Activated T-cell treated with anti-CD3 and anti-CD28 coated beads for 48 hours (primary cell): Measurements from ENCODE around the gene PALMD.

Experiments
- DNase-seq: peaks from one replicate; pipeline ENCODE4 v3.0.0-alpha.2; 2020; ENCODE audit warnings: low read depth

The PALMD gene

GRCh38 chr1:99635664-99636063, 10.2 kb upstream of the PALMD start:
- DNase-seq: no peak

GRCh38 chr1:99636647-99637175, 9.2 kb upstream of the PALMD start:
- no peak for DNase-seq

GRCh38 chr1:99638853-99639252, 7.1 kb upstream of the PALMD start:
- DNase-seq: no peak

DNA sequence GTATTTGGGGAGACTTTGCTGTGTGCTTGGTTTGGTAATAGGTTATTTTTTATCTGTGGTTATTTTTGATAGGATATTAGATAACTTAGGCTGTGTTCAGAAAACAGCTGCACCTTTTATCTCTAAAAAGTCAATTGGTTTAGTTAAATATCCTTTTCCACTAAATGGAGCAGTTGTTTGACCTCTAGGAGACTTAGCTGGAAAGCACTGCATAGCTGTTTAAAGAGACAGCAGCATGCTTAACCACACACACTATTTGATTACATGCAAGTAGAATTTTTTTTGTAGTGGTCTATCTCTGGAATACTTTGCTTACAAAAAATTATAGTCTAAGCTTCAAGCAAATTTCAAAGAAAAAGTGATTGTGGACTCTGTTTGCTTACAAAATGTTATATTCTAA, 6.5 kb upstream of the PALMD start:
- no peak for DNase-seq

DNA sequence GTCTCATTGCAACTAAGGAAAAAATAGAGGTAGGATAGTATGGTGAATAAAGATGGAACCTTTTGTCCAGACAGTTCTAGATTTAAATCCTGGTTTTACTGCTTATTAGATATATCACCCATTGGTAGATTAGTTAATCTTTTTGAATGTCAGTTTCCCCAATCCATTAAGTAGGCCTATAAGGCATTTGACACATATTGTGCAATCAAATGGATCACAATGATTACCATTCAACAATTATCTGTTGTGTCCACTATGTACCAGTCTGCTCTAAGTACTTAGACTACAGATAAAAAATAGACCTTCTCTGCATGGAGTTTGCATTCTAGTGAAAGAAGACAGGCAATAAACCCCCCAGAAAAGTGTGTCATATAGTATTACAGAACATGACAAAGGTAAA, 6.0 kb upstream of the PALMD start:
- DNase-seq: no peak

DNA sequence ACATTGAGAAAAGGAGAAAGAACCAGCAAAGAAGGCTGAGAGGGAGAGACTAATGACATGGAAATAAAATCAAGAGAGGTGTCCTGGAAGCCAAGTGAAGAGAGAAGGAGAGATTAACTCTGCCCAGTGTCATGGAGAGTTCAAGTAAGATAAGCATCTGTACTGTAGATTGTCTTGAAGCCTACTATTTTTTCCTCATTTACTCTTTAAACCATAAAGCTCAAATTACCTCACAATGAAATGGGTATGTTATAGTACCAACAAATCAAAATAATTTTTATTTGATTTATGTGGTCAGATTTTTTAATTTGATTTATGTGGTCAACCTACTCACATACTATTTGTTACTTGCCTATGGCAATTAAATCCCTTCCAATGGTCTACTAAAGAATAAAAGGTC, 5.2 kb upstream of the PALMD start:
- no peak for DNase-seq

GRCh38 chr1:99641558-99641957, 4.4 kb upstream of the PALMD start:
- no peak for DNase-seq

DNA sequence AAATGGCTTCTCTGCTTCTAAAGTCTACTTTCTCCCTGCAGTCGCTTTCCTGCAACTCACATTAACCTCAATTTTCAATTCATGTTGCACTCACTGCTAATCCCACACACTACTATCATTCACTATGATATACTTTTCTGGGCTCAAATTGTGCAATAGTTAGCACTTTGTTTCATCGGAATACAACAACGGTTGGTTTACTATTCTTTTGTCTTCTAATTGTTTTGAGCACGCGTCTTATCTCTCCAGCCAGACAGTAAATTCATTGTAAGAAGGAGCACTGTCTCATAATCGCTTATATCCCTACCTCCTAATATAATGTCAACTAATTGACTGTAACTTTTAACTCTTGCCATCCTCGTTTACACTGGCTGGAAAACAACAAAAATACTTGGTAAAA, 3.9 kb upstream of the PALMD start:
- no peak for DNase-seq

DNA sequence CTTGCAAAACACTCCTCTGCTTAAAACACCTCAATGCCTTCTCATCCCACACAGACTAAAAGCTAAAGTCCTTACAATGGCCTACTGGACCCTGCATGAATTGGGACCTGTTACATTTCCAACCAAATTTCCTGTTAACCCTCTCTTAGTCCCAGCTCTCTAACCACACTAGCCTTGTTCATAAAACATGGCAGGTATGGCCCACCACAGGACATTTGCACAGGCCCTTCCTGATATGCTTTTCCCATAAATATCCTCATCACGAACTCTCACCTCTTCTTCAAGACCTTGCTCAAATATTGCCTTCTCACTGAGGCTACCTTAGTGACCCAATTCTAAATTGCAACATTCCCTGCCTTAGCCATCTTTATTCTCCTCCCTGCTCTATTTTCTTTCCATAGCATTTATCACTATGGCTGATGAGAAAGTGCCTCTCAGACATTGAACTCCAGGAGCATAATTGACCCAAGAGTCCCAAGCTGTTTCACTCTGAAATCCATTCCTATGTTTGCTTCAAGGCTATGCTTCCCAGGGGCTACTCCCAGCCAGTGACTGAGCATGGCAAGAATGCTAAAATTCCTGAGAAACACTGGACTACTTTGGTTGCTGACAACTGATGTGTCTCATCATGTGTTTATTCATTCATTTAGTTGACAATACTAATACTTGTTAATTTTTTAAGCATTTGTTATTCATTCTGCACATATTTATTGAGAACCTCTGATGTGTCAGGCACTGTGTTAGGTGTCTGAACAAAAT, 2.7 kb upstream of the PALMD start:
- no peak for DNase-seq

DNA sequence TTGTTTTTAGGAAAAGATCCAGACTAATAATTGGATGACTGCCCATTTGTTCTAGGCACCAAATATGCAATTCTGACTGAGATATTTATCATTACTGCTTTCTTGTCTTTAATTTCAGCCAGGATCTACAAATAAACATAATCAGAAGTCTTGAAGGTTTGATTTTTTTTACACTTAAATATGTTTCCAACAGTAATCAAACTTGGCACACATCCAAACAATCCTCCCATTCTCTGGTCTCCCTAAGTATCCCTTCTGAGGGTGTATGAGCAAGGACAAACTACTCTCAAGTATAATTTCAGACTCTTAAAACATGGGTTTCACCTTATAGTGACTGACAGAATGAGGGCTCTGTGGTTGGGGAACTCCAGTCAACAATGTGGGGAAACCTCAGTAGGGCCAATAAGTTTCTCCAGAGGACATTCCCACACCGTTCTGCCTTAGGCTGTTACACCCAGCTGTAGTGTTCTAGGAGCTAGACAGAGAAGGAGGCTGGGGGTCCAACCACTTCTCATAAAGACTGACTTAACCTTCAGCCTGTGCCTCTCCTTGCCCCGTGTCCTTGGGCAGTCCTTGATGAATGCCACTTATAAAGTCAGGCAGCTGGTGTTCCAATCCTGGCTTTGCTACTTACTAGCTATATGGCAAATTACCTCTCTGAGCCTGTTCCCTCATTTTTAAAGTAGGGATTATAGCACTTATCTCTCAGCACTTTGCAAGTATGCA, 1.5 kb upstream of the PALMD start:
- no peak for DNase-seq

DNA sequence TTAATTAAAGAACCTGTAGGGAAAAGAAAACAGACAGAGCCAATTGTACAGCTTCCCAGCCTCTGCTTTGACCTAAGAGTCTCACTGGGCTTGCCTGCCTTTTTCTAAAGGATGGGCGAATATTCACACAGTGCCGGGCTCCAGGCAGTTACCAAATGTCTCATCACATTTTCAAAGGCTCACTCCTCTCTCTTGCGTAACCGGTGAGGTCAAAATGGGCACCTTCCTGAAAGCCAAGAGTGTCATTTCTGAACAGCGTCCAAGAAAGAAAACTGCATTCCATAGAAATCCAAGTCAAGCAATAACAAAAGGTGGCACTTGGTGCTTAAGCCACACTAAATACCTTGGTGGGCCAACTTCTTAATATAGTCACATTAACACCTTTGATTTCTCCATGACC, 710 bp upstream of the PALMD start:
- no peak for DNase-seq

DNA sequence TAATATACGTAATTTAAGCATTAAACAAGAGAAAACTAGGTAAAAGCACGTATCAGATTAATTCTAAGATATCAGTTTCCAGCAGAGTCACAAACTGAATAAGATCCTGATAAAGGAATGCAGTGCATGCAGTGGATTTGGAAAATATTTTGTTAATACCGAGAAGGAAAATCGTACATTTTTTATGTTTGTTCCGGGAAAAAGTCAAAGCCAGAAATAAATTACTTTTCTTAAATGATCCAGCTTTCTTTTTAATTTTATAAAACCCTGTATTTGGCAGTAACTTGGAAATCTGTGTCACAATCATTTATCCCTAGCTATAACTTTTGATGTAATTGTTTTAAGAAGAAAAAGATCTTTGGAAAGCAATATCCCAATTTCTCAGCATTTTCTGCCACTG, 955 bp downstream of the PALMD start:
- DNase-seq: no peak

GRCh38 chr1:99647490-99647889, 1.6 kb downstream of the PALMD start:
- no peak for DNase-seq

DNA sequence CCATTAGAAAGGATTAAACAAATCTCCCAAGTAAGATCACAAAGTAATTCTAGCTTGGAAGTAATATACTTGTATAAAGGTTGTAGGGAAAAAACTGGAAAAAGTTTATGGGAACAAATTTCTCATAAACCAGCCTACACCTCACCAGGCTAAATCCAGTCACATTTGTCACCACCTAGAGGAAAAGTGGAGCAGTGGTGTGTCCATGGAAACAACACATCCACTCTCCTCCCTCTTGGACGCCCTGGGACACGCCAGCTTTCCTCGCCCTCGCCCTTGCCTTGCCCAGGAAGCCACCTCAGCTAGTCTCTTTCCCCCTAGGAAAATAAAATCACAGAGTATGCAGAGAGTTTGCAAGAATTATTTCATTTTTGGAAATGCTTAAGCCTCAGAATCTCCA, 2.2 kb downstream of the PALMD start:
- no peak for DNase-seq

- no peak for DNase-seq
These were observed 4.1 kb downstream of the PALMD start for GRCh38 chr1:99650030-99650429.

GRCh38 chr1:99650773-99651437, 5.0 kb downstream of the PALMD start:
- DNase-seq: no peak

DNA sequence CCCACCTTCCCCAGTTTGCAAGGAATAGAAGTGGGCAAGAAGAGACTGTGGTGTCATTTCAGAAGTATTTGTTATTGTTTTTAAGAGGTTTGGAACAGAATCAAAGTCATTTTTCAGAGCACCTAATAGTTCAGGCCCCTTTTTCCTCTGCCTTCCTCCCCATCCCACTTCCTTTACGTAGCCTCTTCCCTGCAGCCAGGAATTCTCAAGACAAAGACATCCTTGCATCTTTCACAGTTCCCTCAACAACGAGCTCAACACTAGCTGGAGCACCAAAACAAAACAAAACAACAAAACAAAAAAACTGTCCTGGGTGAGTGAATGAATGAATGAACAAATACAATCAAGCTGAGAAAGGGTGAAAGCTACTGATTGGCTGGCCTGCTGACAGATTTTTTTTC, 7.0 kb downstream of the PALMD start:
- DNase-seq: no peak

GRCh38 chr1:99655376-99655775, 9.5 kb downstream of the PALMD start:
- DNase-seq: no peak

- no peak for DNase-seq
These were observed 10.8 kb downstream of the PALMD start for GRCh38 chr1:99656701-99657100.

- DNase-seq: no peak
These were observed 11.5 kb downstream of the PALMD start for GRCh38 chr1:99657213-99658030.

GRCh38 chr1:99658031-99658290, 12.0 kb downstream of the PALMD start:
- DNase-seq: no peak

DNA sequence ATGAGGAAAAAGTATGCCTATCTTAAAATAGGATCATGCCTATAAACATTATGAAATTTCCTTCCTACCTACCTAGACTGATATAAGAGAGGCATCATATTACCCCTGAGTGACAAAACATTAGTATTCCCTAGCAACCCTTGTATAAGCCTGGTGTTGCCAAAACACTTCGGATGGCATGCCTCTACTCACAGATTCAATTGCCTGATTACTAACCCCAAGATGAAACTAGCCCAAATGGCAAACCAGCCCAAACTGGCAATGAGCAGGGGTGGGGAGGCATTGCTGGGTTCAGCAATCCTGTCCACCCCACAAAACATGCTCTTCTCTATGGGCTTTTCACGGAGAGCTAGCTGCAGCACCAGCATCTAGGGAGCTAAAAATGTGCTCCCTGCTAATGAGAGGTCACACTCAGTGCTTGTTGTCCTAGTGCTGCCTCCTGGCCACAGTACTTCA, 13.9 kb downstream of the PALMD start:
- no peak for DNase-seq
